ENCODE measurements around the gene ORMDL3. TPM values are rescaled to one million over a fixed set of nuclear protein-coding genes. Genes with fewer than 3 reads are reported as not detected.

The ORMDL3 gene
- total RNA-seq, 1 donor from 2014 or later: 47.8 TPM

DNA sequence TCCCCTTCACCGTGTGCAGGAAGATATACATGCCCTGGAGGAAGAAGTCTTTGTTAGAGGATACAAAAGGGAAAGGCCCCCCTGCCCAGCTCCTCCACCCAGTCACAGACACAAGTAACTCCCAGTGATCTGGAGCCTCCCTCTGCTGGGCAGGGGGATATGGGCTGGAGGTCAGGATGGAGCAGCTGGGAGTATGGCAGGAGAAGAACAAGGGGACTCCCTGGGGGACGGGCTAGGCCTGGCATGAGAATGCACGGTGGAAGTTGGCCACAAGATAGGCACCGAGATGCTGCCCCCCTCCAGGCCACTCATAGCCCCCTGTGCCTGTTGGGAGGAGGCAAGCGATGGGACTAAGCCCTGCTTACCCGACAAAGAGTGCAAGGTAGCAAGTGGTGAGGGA is 4.2 kb downstream of the ORMDL3 start:
- Mint-ChIP-seq H3K4me3 (peak overlapping the region; percentile 27), H3K9me3 (no peaks in the 10 kb centered on the region), H3K36me3 (ENCODE audit: low read depth) (peaks cover 4% of the 10 kb centered on the region), H3K27me3 (ENCODE audit: low read depth) (no peaks in the 10 kb centered on the region), H3K27ac (ENCODE audit: unreplicated experiment) (peak overlapping the region; percentile 19), H3K4me1 (peaks cover 30% of the 10 kb centered on the region)
- no peak for DNase-seq (ENCODE audit: low read depth, low spot score)
- TF ChIP-seq, protein P1, sequence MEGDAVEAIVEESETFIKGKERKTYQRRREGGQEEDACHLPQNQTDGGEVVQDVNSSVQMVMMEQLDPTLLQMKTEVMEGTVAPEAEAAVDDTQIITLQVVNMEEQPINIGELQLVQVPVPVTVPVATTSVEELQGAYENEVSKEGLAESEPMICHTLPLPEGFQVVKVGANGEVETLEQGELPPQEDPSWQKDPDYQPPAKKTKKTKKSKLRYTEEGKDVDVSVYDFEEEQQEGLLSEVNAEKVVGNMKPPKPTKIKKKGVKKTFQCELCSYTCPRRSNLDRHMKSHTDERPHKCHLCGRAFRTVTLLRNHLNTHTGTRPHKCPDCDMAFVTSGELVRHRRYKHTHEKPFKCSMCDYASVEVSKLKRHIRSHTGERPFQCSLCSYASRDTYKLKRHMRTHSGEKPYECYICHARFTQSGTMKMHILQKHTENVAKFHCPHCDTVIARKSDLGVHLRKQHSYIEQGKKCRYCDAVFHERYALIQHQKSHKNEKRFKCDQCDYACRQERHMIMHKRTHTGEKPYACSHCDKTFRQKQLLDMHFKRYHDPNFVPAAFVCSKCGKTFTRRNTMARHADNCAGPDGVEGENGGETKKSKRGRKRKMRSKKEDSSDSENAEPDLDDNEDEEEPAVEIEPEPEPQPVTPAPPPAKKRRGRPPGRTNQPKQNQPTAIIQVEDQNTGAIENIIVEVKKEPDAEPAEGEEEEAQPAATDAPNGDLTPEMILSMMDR (conservative IDR thresholded peaks at IDR 0.05): no peak

DNA sequence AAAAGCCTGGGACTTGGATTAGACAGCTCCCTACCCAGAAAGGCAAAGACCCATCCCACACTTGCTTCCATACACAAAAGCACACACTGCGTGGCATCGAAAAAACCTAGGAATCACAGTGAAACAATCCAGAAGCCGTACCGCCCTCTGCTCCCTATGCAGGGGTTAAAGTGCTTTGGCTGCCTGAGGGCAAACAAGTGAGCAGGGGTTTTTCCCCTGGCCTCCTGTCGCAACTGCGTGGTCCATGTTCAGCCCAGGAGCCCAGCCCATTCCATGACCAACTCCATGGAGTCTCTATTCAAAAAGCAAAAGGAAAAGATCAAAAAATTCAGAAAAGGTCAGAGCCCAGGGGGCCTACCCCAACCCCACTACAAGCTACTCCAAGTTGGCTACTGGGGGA is 5.4 kb downstream of the ORMDL3 start:
- Mint-ChIP-seq H3K27me3 (ENCODE audit: low read depth) (no peaks in the 10 kb centered on the region), H3K4me3 (no peak overlapping the region), H3K4me1 (peaks cover 21% of the 10 kb centered on the region), H3K9me3 (no peaks in the 10 kb centered on the region), H3K27ac (ENCODE audit: unreplicated experiment) (no peak overlapping the region), H3K36me3 (ENCODE audit: low read depth) (peaks cover 5% of the 10 kb centered on the region)
- TF ChIP-seq, protein P1 (conservative IDR thresholded peaks at IDR 0.05): no peak
- no peak for DNase-seq (ENCODE audit: low read depth, low spot score)

DNA sequence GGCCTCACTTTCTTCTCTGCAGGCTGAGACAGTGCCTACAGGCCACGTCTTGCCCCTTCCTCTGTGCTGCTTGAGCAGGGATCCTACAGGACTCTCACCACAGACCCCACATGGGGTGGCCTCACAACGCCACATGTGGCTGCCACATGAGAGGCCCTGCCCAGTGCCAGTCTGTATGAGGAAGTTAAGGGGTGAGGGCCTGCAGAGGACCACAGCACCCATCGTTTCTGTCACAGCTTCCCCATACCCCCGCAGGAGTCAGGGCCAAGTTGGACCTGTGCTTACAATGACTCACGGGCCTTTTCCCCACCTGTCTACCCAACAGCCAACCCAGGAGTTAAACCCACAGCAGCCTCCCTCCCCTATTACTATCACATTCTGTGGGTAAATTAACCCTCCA is 6.1 kb downstream of the ORMDL3 start:
- Mint-ChIP-seq H3K9me3 (no peaks in the 10 kb centered on the region), H3K4me3 (no peak overlapping the region), H3K27me3 (ENCODE audit: low read depth) (no peaks in the 10 kb centered on the region), H3K4me1 (peaks cover 19% of the 10 kb centered on the region), H3K27ac (ENCODE audit: unreplicated experiment) (peak overlapping the region; percentile 50), H3K36me3 (ENCODE audit: low read depth) (peaks cover 8% of the 10 kb centered on the region)
- DNase-seq (ENCODE audit: low read depth, low spot score): no peak
- TF ChIP-seq, protein P1 (conservative IDR thresholded peaks at IDR 0.05): no peak

DNA sequence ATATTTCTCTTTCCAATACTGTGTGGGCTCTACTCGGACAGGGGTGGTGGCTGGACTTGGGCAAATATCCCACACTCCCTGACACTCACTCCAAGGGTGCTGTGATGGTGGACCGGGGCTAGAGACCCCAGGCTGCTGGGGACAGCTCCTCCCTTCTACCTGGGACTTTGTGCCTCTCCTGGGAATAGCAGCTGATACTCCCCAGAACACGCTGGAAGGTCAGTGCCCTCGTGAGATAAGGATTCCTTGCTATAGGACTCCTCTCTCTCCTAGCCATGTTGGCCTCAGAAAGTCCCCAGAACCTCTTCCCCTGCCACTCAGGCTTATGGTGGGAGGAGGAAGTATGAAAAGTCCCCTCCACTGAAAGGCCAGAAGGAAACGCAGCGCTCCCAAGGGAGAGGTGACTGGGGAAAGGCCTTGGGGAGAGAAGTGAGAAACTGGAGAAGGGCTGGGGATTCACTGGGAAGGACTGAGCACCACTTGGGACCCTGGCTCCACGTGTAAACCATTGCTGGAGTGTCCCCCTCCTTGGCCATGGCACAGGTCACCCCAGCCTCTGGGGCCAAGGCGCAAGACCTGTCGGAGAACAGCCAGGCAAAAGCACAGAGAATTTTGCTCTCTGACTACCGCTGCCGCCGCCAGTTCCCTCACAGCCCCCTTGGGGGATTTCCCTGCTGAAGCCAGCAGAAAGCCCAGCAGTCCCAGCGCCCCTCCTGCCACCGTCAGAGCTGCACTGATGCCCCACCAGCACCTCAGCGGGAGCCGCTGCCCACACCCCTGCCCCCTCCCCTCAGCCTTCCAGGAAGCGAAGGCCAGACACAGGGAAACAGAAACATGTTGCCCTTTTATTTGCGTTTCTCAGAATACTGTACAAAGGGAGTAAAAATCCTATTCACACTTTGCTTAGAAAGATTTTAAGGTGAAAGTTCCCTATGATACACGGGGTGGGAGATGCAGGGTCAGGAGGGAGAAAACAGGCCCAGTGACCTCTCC is 6.9 kb downstream of the ORMDL3 start:
- Mint-ChIP-seq H3K27me3 (ENCODE audit: low read depth) (no peaks in the 10 kb centered on the region), H3K27ac (ENCODE audit: unreplicated experiment) (no peak overlapping the region), H3K36me3 (ENCODE audit: low read depth) (peaks cover 8% of the 10 kb centered on the region), H3K4me3 (no peak overlapping the region), H3K9me3 (no peaks in the 10 kb centered on the region), H3K4me1 (peaks cover 15% of the 10 kb centered on the region)
- TF ChIP-seq, protein P1 (conservative IDR thresholded peaks at IDR 0.05): no peak
- DNase-seq (ENCODE audit: low read depth, low spot score): no peak

DNA sequence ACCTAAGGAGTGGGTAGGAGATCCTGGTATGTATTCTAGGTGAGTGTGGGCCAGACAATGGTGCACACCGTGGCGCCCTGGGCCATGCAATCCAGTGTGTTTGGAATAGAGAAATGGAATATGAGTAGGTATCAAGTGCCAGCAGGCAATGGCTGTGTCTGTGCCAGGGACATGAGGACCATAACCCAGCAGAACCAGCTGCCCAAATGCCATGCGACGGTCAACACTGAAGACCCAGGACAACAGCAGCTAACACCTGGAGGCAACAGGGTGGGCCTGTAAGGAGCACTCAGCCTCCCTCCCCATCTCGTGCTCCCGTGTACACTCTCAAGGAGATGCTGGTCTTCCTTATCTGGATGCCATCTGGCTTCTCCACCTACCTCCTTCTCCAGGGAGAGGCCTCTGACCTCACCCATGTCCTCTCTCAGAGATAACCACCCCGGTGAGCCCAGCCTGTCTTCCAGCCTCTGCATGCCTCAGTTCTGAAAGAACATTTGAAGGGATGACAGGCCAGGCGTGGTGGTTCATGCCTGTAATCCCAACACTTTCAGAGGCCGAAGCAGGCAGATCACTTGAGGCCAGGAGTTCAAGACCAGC is 8.2 kb downstream of the ORMDL3 start:
- no peak for DNase-seq (ENCODE audit: low read depth, low spot score)
- no peak overlapping the region for H3K4me3 Mint-ChIP-seq
- H3K27ac Mint-ChIP-seq (ENCODE audit: unreplicated experiment): no peak overlapping the region
- H3K4me1 Mint-ChIP-seq: peaks cover 2% of the 10 kb centered on the region
- peaks cover 8% of the 10 kb centered on the region for H3K36me3 Mint-ChIP-seq (ENCODE audit: low read depth)
- H3K9me3 Mint-ChIP-seq: no peaks in the 10 kb centered on the region
- no peaks in the 10 kb centered on the region for H3K27me3 Mint-ChIP-seq (ENCODE audit: low read depth)
- TF ChIP-seq, protein P1 (conservative IDR thresholded peaks at IDR 0.05): no peak

Measured in neural crest cell (in vitro differentiated cells).